H7 (cell line): Measurements from ENCODE around the gene GIPC3. TPM values are rescaled to one million over a fixed set of nuclear protein-coding genes. Genes with fewer than 3 reads are reported as not detected.
"Not testable (repeated sequence)": the region's sequence is repeated elsewhere in the genome, so short reads cannot be mapped to it uniquely, and the experiment has no call there.

Source experiments
- DNase-seq: peaks from one replicate; pipeline ENCODE4 v3.0.0; 2012
- H3K27me3 ChIP-seq: 2 replicates; pipeline ENCODE4 v1.6.0; 2011; ENCODE audit warnings: mild to moderate bottlenecking, low read length; ENCODE audit not compliant: control insufficient read depth, insufficient read depth
- H3K36me3 ChIP-seq: replicated peaks from 2 replicates; pipeline ENCODE4 v1.5.1; 2011; ENCODE audit warnings: low read length; ENCODE audit not compliant: control insufficient read depth, insufficient read depth
- H3K4me3 ChIP-seq: 2 replicates; pipeline ENCODE4 v1.5.1; 2011; ENCODE audit warnings: low read depth, mild to moderate bottlenecking, control low read depth, low read length, moderate library complexity; ENCODE audit not compliant: insufficient read depth
- total RNA-seq: library from RNA; depleted of rRNA; stranded (reverse); fragments of >200 nt; shearing (Covaris generic); gene quantifications from 2 replicates; pipeline ENCODE4 v1.2.3, GENCODE V29; 2014

GIPC3 gene
- total RNA-seq, 1 experiment from 2014 or later, result 0.21 TPM

DNA sequence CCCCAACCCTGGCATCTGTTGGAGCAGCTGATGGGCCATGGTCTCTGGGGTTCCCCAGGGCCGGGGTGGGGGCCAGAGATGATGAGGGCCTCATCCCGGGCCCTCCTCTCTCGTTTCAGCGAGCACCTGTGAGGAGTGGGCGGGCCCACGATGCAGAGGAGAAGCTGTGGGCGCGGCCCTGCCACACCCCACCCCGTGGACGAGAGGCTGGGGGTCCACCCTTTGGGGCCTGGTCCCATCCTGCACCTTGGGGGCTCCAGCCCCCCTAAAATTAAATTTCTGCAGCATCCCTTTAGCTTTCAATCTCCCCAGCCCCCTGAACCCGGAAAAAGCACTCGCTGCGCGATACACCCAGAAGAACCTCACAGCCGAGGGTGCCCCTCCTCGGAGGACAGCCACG is 6.9 kb upstream of the GIPC3 start:
- peaks cover 19% of the 10 kb centered on the region; the same call in 1 of the 2 replicates for H3K27me3 ChIP-seq
- DNase-seq, result no peak
- peak overlapping the region; percentile 48 for H3K4me3 ChIP-seq
- no peaks in the 10 kb centered on the region; the same call in 1 of the 2 replicates for H3K36me3 ChIP-seq

DNA sequence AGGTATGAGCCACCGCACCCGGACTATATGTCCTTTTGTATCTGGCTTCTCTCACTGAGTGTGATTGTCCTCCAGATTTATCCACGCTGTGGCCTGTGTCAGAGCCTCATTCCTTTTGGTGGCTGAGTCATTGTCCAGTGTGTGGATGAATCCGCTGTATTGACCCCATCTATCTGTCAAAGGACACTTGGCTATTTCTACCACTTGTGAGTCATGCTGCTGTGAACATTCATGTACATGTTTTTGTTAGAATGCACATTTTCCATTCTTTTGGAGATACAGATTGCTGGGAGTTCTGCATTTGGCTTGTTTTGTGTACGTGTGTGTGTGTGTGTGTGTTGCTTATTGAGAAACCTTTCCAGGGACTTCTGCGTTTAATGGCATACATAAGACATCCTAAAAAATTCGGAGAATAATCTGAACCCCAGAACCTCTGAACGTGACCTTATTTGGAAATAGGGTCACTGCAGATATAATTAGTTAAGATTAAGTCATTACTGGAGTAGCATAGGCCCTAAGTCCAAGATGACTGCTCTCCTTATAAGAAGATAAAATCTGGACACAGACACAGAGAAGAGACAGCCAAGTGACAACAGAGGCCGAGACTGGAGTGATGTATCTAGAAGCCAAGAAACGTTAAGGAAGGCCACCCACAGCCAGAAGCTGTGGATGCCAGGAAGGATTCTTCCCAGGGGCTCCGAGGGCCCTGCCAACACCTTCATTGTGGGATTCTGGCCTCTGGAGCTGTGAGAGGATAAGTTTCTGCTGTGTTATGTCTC is 4.9 kb upstream of the GIPC3 start:
- H3K36me3 ChIP-seq, result no peaks in the 10 kb centered on the region
- H3K4me3 ChIP-seq, result no peak overlapping the region
- peaks cover 30% of the 10 kb centered on the region for H3K27me3 ChIP-seq
- no peak for DNase-seq

DNA sequence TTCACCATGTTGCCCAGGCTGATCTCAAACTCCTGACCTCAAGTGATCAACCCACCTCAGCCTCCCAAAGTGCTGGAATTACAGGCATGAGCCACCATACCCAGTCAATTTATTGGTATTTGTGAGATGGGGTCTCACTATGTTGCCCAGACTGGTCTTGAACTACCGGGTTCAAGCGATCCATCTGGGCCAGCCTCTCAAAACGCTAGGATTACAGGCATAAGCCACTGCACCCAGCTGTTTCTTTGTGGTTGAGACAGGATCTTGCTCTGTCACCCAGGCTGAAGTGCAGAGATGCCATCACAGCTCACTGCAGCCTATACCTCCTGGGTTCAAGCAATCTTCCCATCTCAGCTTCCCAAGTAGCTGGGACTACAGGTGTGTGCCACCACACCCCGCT is 3.5 kb upstream of the GIPC3 start:
- H3K4me3 ChIP-seq, H3K36me3 ChIP-seq, DNase-seq: not testable (repeated sequence)
- peaks cover 41% of the 10 kb centered on the region for H3K27me3 ChIP-seq

DNA sequence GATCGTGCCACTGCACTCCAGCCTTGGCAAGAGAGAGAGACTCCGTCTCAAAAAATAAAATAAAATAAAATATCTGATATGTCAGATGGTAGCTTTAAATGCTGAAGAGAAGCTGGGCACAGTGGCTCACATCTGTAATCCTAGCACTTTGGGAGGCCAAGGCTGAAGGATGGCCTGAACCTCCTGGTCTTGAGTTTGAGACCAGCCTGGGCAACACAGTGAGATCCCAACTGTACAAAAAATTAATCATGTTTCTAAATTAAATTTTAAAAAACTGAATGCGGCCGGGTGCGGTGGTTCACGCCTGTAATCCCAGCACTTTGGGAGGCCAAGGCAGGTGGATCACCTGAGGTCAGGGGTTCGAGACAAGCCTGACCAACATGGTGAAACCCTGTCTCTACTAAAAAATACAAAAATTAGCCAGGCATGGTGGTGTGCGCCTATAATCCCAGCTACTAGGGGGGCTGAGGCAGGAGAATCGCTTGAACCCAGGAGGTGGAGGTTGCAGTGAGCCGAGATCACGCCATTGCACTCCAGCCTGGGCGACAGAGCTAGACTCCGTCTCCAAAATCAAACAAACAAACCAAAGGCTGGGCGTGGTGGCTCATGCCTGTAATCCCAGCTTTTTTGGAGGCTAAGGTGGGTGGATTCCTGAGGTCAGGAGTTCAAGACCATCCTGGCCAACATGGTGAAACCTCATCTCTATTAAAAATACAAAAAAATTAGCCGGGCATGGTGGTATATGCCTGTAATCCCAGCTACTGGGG is 1.1 kb upstream of the GIPC3 start:
- DNase-seq, H3K4me3 ChIP-seq, H3K36me3 ChIP-seq: not testable (repeated sequence)
- peaks cover 33% of the 10 kb centered on the region for H3K27me3 ChIP-seq

DNA sequence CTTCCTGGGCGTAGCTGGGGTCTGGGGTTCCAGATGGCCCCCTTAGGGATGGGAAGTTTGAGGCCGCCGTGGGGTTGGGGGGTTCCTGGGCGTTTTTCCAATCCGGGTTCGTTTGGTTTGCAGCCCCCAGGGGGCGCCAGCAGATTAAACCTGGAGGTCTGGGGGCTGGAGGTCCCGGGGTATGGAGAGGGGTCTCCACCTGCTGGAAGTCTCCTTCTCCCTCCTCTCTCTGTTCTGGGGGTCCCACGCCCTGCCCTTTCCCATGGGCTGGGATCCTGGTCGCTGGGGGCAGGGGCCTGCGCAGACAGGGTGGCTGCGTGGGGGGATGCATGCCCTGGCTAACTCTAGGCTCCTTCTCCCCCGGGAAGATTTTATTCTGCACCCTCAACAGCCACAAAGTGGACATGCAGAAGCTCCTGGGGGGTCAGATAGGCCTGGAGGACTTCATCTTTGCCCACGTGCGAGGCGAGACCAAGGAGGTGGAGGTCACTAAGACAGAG is 899 bp downstream of the GIPC3 start:
- Histone ChIP-seq H3K27me3 (peaks cover 33% of the 10 kb centered on the region), H3K36me3 (no peaks in the 10 kb centered on the region), H3K4me3 (peak overlapping the region; percentile 41)
- DNase-seq, result peak; percentile 96

DNA sequence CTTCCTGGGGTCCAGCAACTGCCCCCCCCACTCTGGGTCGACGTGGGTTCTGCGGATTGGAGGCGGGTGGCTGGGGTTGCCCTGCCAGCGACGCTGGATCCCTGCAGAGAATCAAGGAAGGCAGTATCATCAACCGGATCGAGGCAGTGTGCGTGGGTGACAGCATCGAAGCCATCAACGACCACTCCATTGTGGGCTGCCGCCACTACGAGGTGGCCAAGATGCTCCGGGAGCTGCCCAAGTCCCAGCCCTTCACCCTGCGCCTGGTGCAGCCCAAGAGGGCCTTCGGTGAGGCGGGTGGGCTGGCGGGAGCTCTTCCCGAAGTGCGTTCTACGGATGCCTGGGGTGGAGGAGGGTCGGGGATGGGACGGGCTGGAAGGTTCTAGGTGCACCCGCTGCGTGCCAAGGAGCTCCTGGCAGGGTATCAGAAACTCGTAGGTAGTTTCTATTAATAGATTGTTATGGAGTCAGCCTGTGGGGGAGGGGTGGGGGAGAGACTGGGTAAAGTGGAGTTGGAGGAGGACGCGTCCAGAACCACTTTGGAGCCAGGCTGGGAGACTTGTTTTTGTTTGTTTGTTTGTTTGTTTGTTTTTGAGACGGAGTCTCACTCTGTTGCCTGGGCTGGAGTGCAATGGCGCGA is 1.5 kb downstream of the GIPC3 start:
- no peaks in the 10 kb centered on the region for H3K36me3 ChIP-seq
- peaks cover 33% of the 10 kb centered on the region for H3K27me3 ChIP-seq
- DNase-seq, result peak; percentile 67
- no peak overlapping the region for H3K4me3 ChIP-seq

DNA sequence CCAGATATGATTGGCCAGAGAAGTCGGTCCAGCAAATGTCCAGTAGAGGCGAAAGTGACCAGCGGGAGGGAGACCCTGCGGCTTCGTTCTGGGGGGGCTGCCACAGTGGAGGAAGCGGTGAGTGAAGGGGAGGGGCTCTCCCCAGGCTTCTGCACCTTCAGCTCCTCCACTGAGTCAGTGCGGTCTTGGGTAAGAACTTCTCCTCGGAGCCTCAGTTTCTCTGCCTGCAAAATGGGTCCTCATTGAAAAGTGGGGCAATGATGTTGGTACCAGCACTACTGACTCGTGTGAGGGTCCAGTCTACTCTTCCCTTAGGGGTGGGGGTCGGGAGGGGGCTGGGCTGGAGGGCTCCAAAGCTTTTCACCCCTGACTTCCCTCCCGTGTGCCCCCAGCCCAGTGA is 4.2 kb downstream of the GIPC3 start:
- DNase-seq, result no peak
- Histone ChIP-seq H3K36me3 (no peaks in the 10 kb centered on the region), H3K4me3 (no peak overlapping the region), H3K27me3 (peaks cover 28% of the 10 kb centered on the region)

DNA sequence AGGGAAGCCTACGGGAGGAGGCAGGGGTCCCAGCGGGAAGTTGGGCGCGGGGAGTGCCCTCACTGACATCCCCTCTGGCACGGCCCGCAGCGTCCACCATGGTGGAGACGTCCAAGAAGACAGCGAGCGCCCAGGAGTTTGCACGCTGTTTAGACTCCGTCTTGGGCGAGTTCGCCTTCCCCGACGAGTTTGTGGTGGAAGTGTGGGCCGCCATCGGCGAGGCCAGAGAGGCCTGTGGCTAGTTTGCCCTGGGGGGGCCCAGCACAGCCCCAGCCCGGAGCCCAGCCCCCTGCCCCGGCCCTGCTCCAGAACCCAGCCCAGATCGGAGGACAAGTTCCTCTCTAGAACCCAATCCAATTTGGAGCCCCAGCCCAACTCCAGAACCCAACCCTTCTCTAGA is 4.7 kb downstream of the GIPC3 start:
- H3K4me3 ChIP-seq, result no peak overlapping the region
- peaks cover 23% of the 10 kb centered on the region for H3K27me3 ChIP-seq

DNA sequence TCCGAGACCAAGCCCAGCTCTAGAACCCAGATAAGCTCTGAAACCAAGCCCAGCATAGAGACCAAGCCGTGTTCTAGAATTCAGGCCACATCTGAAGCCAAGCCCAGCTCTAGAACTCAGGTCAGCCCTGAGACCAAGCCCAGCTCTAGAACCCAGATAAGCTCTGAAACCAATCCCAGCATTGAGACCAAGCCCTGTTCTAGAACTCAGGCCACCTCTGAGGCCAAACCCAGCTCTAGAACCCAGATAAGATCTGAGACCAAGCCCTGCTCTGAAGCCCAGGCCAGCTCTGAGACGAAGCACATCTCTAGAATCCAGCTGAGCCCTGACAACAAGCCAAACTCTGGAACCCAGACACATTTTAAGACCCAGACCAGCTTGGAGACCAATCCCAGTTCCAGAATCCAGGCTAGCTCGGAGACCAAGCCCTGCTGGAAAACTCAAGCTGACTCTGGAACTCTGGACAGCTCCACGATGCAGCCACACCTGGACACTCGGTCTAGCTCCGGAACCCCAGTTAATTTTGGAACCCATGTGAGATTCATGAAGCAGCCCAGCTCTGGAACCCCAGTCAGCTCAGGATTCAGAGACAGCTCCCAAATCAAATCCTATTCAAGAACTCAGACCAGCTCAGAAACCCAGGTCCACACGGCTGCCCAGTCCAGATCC is 5.8 kb downstream of the GIPC3 start:
- Histone ChIP-seq H3K27me3 (peaks cover 13% of the 10 kb centered on the region; the same call in 1 of the 2 replicates), H3K4me3 (no peak overlapping the region), H3K36me3 (no peaks in the 10 kb centered on the region)
- DNase-seq, result no peak

More for the DNA sequence above, 4.7 kb downstream of the GIPC3 start:
- no peak for DNase-seq
- H3K36me3 ChIP-seq, result no peaks in the 10 kb centered on the region

DNA sequence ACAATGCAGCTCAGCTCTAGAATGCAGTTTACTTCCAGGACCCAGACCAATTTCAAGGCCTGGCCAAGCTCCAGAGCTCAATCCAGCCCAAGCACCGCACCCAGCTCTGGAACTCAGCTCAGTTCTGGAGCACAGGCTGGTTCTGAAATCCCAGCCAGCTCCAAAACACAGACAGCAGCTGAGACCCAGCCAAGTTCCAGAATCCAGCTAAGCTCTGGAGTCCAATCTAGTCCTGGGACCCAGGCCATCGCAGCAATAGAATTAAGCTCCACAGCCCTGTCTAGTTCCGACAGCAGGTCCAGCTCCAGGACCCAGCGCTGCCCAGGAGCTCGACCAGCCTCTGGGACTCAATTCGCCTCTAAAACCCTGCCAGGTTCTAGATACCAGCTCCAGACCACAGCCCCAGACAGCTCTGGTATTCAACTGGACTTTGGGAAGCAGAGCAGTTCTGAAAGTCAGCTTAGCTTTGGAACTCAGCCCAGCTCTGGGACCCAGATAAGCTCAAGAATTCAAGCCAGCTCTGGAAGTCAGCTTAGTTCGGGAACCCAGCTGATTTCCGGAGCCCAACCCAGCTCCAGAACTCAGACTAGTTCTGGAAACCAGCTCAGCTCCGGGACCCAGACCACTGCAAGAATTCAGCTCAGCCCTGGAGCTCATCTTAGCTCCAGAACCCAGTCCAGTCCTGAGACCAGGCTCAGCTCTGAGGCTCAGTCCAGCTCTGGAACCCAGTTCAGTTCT is 6.8 kb downstream of the GIPC3 start:
- Histone ChIP-seq H3K27me3 (peaks cover 6% of the 10 kb centered on the region; the same call in 1 of the 2 replicates), H3K4me3 (no peak overlapping the region), H3K36me3 (no peaks in the 10 kb centered on the region)
- no peak for DNase-seq

DNA sequence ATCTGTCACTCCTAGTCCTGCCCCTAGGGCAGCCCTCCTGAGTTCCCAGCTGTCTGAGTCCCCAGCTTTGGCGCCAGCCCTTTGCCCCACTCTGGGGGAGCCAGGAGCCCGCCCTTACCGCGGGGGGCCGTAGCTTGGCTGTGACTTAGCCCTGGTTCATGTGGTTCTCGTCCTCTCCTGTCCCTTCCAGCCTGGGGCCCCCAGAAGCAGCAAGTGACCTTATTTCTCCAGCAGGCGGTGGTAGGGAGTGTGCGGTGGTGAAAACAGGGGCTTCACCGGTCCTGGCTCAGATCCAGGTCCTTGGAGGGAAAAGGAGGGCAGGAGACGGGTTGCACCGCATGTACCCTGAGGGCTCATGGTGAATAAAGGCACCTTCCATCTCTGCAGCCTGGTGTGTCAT is 7.9 kb downstream of the GIPC3 start:
- peaks cover 6% of the 10 kb centered on the region; the same call in 1 of the 2 replicates for H3K27me3 ChIP-seq
- H3K4me3 ChIP-seq, result no peak overlapping the region
- DNase-seq, result peak; percentile 91
- H3K36me3 ChIP-seq, result no peaks in the 10 kb centered on the region

DNA sequence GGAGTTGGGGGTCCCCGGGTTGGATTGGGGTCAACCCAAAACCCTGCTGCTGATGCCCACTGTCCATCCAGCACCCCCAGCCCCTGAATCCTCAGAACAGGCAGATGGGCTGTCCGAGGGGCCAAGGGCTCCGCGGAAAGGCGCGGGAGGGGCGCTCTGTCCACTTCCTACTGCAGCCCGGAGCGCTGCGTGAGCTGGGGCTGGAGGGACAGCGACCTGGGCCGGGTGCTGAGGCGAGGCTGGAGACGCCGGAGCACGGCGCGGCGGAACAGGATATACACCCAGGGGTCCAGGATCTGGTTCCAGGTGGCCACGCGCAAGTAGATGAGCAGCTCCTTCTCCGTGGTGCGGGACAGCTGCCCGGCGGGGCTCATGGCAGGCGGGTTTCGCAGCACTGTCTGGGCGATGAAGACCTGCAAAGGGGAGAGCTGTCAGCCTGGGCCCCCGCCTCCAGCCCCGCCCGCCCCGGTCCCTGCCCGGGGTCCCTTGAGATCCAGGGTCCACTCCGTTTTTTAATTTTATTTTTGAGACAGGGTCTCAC is 10.3 kb downstream of the GIPC3 start:
- Histone ChIP-seq H3K4me3 (no peak overlapping the region), H3K27me3 (no peaks in the 10 kb centered on the region; the same call in 1 of the 2 replicates), H3K36me3 (no peaks in the 10 kb centered on the region)
- peak; percentile 62 for DNase-seq

DNA sequence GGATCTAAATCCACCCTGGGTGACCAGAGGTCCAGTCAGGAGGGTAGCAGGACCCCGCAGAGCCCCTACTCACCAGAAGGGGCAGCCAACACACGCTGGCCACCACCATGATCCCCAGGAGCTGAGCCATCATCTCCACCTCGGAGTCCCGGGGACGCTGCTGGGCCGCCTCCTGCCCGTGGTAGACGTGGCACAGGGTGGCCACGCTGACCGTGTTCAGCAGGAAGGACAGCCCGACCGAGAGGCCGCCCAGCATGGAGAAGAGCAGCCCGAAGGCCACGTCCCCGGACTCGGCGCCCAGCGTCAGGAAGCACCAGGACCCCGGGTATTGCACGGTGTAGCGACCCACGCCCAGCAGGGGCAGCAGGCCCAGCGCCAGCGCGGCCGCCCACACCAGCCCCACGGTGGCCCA is 14.5 kb downstream of the GIPC3 start:
- Histone ChIP-seq H3K4me3 (no peak overlapping the region), H3K36me3 (no peaks in the 10 kb centered on the region), H3K27me3 (no peaks in the 10 kb centered on the region)
- peak; percentile 96 for DNase-seq
